ENCODE results near the gene IFI16.

IFI16 gene

DNA sequence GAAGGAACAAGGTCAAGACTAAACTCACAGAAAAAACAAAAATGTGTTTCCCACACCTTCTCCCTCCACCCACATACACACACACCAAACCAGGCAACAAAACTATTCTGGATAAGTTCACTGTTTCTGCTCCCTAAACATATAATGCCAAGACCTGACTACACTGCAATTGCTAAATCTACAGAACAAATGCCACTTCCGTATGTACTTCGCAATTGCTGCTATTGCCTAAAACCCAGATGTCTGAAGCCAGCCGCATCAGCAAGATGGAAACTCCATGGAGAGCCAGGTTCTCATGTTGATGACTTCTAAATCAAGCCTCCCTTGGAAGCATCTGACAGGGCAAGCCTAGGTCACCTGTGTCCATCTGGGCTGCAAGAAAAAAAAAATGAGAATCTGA, 75.2 kb downstream of the IFI16 start:
- DNase-seq (no peak), ATAC-seq (ENCODE audit: insufficient read depth, low read depth) (no peak)
- H2AFZ ChIP-seq (ENCODE audit: low read depth, low read length) = no peak overlapping the region
- no peak overlapping the region for H3K4me2 ChIP-seq (ENCODE audit: insufficient read depth, low read length)
- H3K9me3 ChIP-seq (ENCODE audit: insufficient read depth, low read length, severe bottlenecking) = no peaks in the 10 kb centered on the region
- TF ChIP-seq CTCF (IDR thresholded peaks at IDR 0.05; ENCODE audit: borderline replicate concordance, extremely low read depth, low read length, poor library complexity, severe bottlenecking) (no peak), EZH2 (IDR thresholded peaks at IDR 0.05; ENCODE audit: borderline replicate concordance, low read depth, low read length, severe bottlenecking) (no peak)
- no peaks in the 10 kb centered on the region for H3K79me2 ChIP-seq (ENCODE audit: insufficient read depth, low read length)
- H3K4me1 ChIP-seq (ENCODE audit: insufficient read depth, low read length) = no peaks in the 10 kb centered on the region
- H3K9ac ChIP-seq (ENCODE audit: low read depth, low read length) = no peak overlapping the region
- H3K27me3 ChIP-seq (ENCODE audit: insufficient read depth, low read length, poor library complexity) = peaks cover 38% of the 10 kb centered on the region
- no peak overlapping the region for H3K27ac ChIP-seq (ENCODE audit: low read length)
- no peaks in the 10 kb centered on the region for H4K20me1 ChIP-seq (ENCODE audit: insufficient read depth, low read length)
- H3K4me3 ChIP-seq (ENCODE audit: low read depth in 1 of 2, low read length in 2 of 2) = no peak overlapping the region
- H3K36me3 ChIP-seq (ENCODE audit: insufficient read depth, low read length) = no peaks in the 10 kb centered on the region

DNA sequence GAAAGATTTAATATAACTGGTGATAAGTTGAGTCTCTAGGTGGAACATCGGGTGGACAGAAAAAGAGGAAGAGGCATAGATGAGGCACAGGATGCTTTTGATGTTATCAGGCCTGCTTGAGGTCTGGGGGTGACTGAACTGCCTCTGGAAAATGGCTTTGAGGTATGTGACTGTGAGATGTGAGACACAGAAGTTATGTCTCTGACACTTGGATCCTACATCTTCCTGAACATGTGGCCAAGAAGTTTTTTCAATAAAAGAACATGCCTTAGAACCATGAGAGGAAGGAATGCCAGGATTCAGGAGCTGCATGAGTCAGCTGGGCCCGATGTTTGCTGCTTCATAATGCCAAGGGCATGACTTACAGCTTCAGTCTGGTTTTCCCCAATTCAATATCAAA, 78.3 kb downstream of the IFI16 start:
- TF ChIP-seq CTCF (IDR thresholded peaks at IDR 0.05; ENCODE audit: borderline replicate concordance, extremely low read depth, low read length, poor library complexity, severe bottlenecking) (no peak), EZH2 (IDR thresholded peaks at IDR 0.05; ENCODE audit: borderline replicate concordance, low read depth, low read length, severe bottlenecking) (no peak)
- Histone ChIP-seq H3K9me3 (ENCODE audit: insufficient read depth, low read length, severe bottlenecking) (no peaks in the 10 kb centered on the region), H3K4me2 (ENCODE audit: insufficient read depth, low read length) (no peak overlapping the region), H3K79me2 (ENCODE audit: insufficient read depth, low read length) (no peaks in the 10 kb centered on the region), H2AFZ (ENCODE audit: low read depth, low read length) (no peak overlapping the region), H3K9ac (ENCODE audit: low read depth, low read length) (no peak overlapping the region), H3K4me1 (ENCODE audit: insufficient read depth, low read length) (no peaks in the 10 kb centered on the region), H4K20me1 (ENCODE audit: insufficient read depth, low read length) (no peaks in the 10 kb centered on the region), H3K27ac (ENCODE audit: low read length) (no peak overlapping the region), H3K4me3 (ENCODE audit: low read depth in 1 of 2, low read length in 2 of 2) (no peak overlapping the region), H3K36me3 (ENCODE audit: insufficient read depth, low read length) (no peaks in the 10 kb centered on the region), H3K27me3 (ENCODE audit: insufficient read depth, low read length, poor library complexity) (peaks cover 11% of the 10 kb centered on the region)
- no peak for DNase-seq
- ATAC-seq (ENCODE audit: insufficient read depth, low read depth) = no peak

GRCh38 chr1:159088546-159089183, 79.0 kb downstream of the IFI16 start:
- no peak overlapping the region for H3K27ac ChIP-seq (ENCODE audit: low read length)
- no peak overlapping the region for H3K9ac ChIP-seq (ENCODE audit: low read depth, low read length)
- H3K79me2 ChIP-seq (ENCODE audit: insufficient read depth, low read length) = no peaks in the 10 kb centered on the region

More at GRCh38 chr1:159088546-159089183, 79.0 kb downstream of the IFI16 start:
- no peak for ATAC-seq (ENCODE audit: insufficient read depth, low read depth)
- Histone ChIP-seq H4K20me1 (ENCODE audit: insufficient read depth, low read length) (no peaks in the 10 kb centered on the region), H2AFZ (ENCODE audit: low read depth, low read length) (no peak overlapping the region), H3K4me2 (ENCODE audit: insufficient read depth, low read length) (no peak overlapping the region), H3K36me3 (ENCODE audit: insufficient read depth, low read length) (no peaks in the 10 kb centered on the region), H3K4me3 (ENCODE audit: low read depth in 1 of 2, low read length in 2 of 2) (no peak overlapping the region), H3K27me3 (ENCODE audit: insufficient read depth, low read length, poor library complexity) (peaks cover 10% of the 10 kb centered on the region), H3K9me3 (ENCODE audit: insufficient read depth, low read length, severe bottlenecking) (no peaks in the 10 kb centered on the region), H3K4me1 (ENCODE audit: insufficient read depth, low read length) (no peaks in the 10 kb centered on the region)
- DNase-seq = no peak
- TF ChIP-seq EZH2 (IDR thresholded peaks at IDR 0.05; ENCODE audit: borderline replicate concordance, low read depth, low read length, severe bottlenecking) (no peak), CTCF (IDR thresholded peaks at IDR 0.05; ENCODE audit: borderline replicate concordance, extremely low read depth, low read length, poor library complexity, severe bottlenecking) (no peak)

All from DND-41 (cell line).